Peyer's patch (tissue), 4 donors: ENCODE results near the gene DNAH8. TPM values are rescaled to one million over a fixed set of nuclear protein-coding genes. Genes with fewer than 3 reads are reported as not detected.
"Not testable (repeated sequence)": the region's sequence is repeated elsewhere in the genome, so short reads cannot be mapped to it uniquely, and the experiment has no call there.

Experiments used
- DNase-seq, 3 donors: peaks; one replicate each; pipeline ENCODE4 v3.0.0-alpha.2; 2017 to 2019
- H3K27ac ChIP-seq, 4 donors: fragments of 200-600 bp; sonication (generic); one replicate each; pipeline ENCODE4 v1.5.1; 2016 to 2019
- H3K27me3 ChIP-seq, 2 donors: fragments of 200-600 bp; sonication (generic); one replicate each; pipeline ENCODE4 v1.5.1; 2019
- H3K36me3 ChIP-seq, 3 donors: fragments of 200-600 bp; sonication (generic); one replicate each; pipeline ENCODE4 v1.5.1; 2016 to 2019
- H3K4me1 ChIP-seq, 4 donors: fragments of 200-600 bp; sonication (generic); one replicate each; pipeline ENCODE4 v1.5.1; 2016 to 2019
- H3K4me3 ChIP-seq, 4 donors: fragments of 200-600 bp; sonication (generic); 1 replicate in 3 of 4; 2 replicates in 1 of 4; pipeline ENCODE4 v1.5.1; 2016 to 2019; ENCODE audit warnings: mild to moderate bottlenecking in 1 of 4
- H3K9me3 ChIP-seq, 4 donors: fragments of 200-600 bp; sonication (generic); one replicate each; pipeline ENCODE4 v1.5.1; 2016 to 2019; ENCODE audit warnings: mild to moderate bottlenecking in 1 of 4
- CTCF ChIP-seq, 6 experiments: fragments of 450-650 bp in 4 of 6; fragments of 200-600 bp in 2 of 6; sonication (generic) in 1 of 6; IDR thresholded peaks; one replicate each; pipeline ENCODE4 v1.5.1; 2017 to 2019; ENCODE audit warnings: antibody characterized with exemption in 6 of 6, mild to moderate bottlenecking in 3 of 6, moderate library complexity in 1 of 6
- POLR2A ChIP-seq, 2 donors: fragments of 450-650 bp; IDR thresholded peaks; one replicate each; pipeline ENCODE4 v1.5.1; 2017; ENCODE audit warnings: antibody characterized with exemption in 2 of 2, mild to moderate bottlenecking in 2 of 2, moderate library complexity in 2 of 2
- total RNA-seq, 4 donors: library from RNA; depleted of rRNA; stranded (reverse); fragments of >200 nt; gene quantifications; one replicate each; pipeline ENCODE4 v1.1.0, GENCODE V29; 2016

The DNAH8 gene
- total RNA-seq, 4 donors from 2014 or later, result 0.83 TPM; not detected in 3

- H3K9me3 ChIP-seq, result no peaks in the 10 kb centered on the region
- no peaks in the 10 kb centered on the region for H3K4me1 ChIP-seq
- H3K27ac ChIP-seq, result no peak overlapping the region
- no peak overlapping the region for H3K4me3 ChIP-seq
- no peak for TF ChIP-seq CTCF (IDR thresholded peaks at IDR 0.05)
- TF ChIP-seq POLR2A (IDR thresholded peaks at IDR 0.05), result no peak
- H3K36me3 ChIP-seq, result no peaks in the 10 kb centered on the region
- H3K27me3 ChIP-seq, result no peaks in the 10 kb centered on the region
- DNase-seq, result no peak
Observed at GRCh38 chr6:38794682-38795081, 79.6 kb downstream of the DNAH8 start.

GRCh38 chr6:38796006-38796405 is 80.9 kb downstream of the DNAH8 start:
- H3K4me3 ChIP-seq, result no peak overlapping the region
- no peaks in the 10 kb centered on the region for H3K36me3 ChIP-seq
- DNase-seq, result no peak
- no peak overlapping the region for H3K27ac ChIP-seq
- no peaks in the 10 kb centered on the region for H3K4me1 ChIP-seq
- no peaks in the 10 kb centered on the region for H3K9me3 ChIP-seq
- TF ChIP-seq CTCF (IDR thresholded peaks at IDR 0.05) (no peak), POLR2A (IDR thresholded peaks at IDR 0.05) (no peak)
- no peaks in the 10 kb centered on the region for H3K27me3 ChIP-seq

- H3K4me3 ChIP-seq, H3K4me1 ChIP-seq, H3K36me3 ChIP-seq, H3K27me3 ChIP-seq, DNase-seq, H3K9me3 ChIP-seq, H3K27ac ChIP-seq: not testable (repeated sequence)
Observed at GRCh38 chr6:38796437-38796836, 81.3 kb downstream of the DNAH8 start.

- Histone ChIP-seq H3K27me3 (no peaks in the 10 kb centered on the region), H3K27ac (no peak overlapping the region)
- no peak for DNase-seq
Observed at GRCh38 chr6:38796850-38797249, 81.7 kb downstream of the DNAH8 start.

GRCh38 chr6:38797391-38797790 is 82.3 kb downstream of the DNAH8 start:
- Histone ChIP-seq H3K27me3 (no peaks in the 10 kb centered on the region), H3K4me1 (no peaks in the 10 kb centered on the region), H3K27ac (no peak overlapping the region), H3K36me3 (no peaks in the 10 kb centered on the region), H3K4me3 (no peak overlapping the region), H3K9me3 (no peaks in the 10 kb centered on the region)
- TF ChIP-seq CTCF (IDR thresholded peaks at IDR 0.05) (no peak), POLR2A (IDR thresholded peaks at IDR 0.05) (no peak)
- DNase-seq, result no peak

More at GRCh38 chr6:38796850-38797249, 81.7 kb downstream of the DNAH8 start:
- H3K4me1 ChIP-seq, result no peaks in the 10 kb centered on the region
- no peak overlapping the region for H3K4me3 ChIP-seq
- no peak for TF ChIP-seq POLR2A (IDR thresholded peaks at IDR 0.05)
- no peak for TF ChIP-seq CTCF (IDR thresholded peaks at IDR 0.05)
- no peaks in the 10 kb centered on the region for H3K36me3 ChIP-seq
- H3K9me3 ChIP-seq, result no peaks in the 10 kb centered on the region

- H3K36me3 ChIP-seq, result no peaks in the 10 kb centered on the region
- H3K4me1 ChIP-seq, result no peaks in the 10 kb centered on the region
- no peak overlapping the region for H3K4me3 ChIP-seq
- no peak for TF ChIP-seq POLR2A (IDR thresholded peaks at IDR 0.05)
- no peak for TF ChIP-seq CTCF (IDR thresholded peaks at IDR 0.05)
- no peaks in the 10 kb centered on the region for H3K9me3 ChIP-seq
- DNase-seq, result no peak
- no peaks in the 10 kb centered on the region for H3K27me3 ChIP-seq
- no peak overlapping the region for H3K27ac ChIP-seq
Observed at GRCh38 chr6:38799529-38800184, 84.5 kb downstream of the DNAH8 start.
